ENCODE data around the gene MAP3K5.

GRCh38 chr6:136811272-136811671 lies 19.0 kb upstream of the MAP3K5 start:
- TF ChIP-seq TCF7L2 (IDR thresholded peaks at IDR 0.05; ENCODE audit: low read depth, low read length) (no peak), CTCF (IDR thresholded peaks at IDR 0.05) (no peak), POLR2AphosphoS5 (IDR thresholded peaks at IDR 0.05; ENCODE audit: low read depth, low read length) (no peak), REST (IDR thresholded peaks at IDR 0.05; ENCODE audit: insufficient read depth in 1 of 2, low read depth in 2 of 2, low read length in 1 of 2) (no peak)

All from Panc1 (cell line).